ENCODE results near the gene PDCD1LG2.

DNA sequence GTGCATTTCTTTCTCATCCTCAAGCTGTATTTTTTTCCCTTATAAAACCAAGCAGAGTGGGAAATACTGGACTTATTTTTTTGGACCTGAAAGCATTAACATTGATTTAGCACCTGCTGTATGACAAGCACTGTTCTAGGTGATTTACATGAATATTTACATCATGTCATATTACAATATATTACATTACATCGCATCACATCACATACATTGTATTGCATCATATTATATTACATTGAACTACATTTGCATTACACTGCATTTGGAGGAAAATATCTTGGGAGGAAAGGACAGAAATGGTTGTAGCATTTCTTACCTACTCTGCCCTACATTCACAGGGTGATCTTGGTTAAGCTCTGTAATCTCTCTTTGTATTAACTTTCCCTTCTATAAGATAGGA is 11.2 kb upstream of the PDCD1LG2 start:
- TF ChIP-seq, protein P1, sequence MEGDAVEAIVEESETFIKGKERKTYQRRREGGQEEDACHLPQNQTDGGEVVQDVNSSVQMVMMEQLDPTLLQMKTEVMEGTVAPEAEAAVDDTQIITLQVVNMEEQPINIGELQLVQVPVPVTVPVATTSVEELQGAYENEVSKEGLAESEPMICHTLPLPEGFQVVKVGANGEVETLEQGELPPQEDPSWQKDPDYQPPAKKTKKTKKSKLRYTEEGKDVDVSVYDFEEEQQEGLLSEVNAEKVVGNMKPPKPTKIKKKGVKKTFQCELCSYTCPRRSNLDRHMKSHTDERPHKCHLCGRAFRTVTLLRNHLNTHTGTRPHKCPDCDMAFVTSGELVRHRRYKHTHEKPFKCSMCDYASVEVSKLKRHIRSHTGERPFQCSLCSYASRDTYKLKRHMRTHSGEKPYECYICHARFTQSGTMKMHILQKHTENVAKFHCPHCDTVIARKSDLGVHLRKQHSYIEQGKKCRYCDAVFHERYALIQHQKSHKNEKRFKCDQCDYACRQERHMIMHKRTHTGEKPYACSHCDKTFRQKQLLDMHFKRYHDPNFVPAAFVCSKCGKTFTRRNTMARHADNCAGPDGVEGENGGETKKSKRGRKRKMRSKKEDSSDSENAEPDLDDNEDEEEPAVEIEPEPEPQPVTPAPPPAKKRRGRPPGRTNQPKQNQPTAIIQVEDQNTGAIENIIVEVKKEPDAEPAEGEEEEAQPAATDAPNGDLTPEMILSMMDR (IDR thresholded peaks at IDR 0.05): no peak
- no peak for TF ChIP-seq POLR2A (IDR thresholded peaks at IDR 0.05)

Data from right lobe of liver (tissue), 4 donors.